ENCODE measurements around the gene GPR65. TPM values are rescaled to one million over a fixed set of nuclear protein-coding genes. Genes with fewer than 3 reads are reported as not detected.

Gene GPR65, protein sequence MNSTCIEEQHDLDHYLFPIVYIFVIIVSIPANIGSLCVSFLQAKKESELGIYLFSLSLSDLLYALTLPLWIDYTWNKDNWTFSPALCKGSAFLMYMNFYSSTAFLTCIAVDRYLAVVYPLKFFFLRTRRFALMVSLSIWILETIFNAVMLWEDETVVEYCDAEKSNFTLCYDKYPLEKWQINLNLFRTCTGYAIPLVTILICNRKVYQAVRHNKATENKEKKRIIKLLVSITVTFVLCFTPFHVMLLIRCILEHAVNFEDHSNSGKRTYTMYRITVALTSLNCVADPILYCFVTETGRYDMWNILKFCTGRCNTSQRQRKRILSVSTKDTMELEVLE
- not detected in 5 replicates for total RNA-seq (2022; extraction: Qiagen RNA extraction)

DNA sequence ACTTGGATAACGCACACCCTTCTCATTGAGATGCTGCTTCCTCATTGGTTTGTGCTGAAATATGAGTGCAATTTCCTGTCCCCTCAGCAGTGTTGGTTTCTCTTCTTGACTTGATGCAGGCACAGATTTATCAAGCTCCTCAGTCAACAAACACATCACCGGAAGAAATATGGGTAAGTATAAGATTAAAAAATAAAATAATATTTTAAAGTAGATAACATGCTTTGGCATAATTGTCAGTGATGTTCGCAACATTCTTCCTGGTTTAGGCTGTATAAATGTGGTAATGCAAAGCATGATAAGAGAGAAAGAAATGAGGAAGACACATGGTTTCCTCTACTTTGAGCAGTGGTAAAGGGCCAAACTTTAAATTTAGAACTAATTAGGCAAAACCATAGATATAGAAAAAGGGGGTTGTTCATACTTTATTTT is at the start of gene GPR65:
Gene GPR65 (plus strand): TSS at position 86 of the 432 bp plus-strand sequence. CDS start 5,713 bp downstream, outside the sequence.

DNA sequence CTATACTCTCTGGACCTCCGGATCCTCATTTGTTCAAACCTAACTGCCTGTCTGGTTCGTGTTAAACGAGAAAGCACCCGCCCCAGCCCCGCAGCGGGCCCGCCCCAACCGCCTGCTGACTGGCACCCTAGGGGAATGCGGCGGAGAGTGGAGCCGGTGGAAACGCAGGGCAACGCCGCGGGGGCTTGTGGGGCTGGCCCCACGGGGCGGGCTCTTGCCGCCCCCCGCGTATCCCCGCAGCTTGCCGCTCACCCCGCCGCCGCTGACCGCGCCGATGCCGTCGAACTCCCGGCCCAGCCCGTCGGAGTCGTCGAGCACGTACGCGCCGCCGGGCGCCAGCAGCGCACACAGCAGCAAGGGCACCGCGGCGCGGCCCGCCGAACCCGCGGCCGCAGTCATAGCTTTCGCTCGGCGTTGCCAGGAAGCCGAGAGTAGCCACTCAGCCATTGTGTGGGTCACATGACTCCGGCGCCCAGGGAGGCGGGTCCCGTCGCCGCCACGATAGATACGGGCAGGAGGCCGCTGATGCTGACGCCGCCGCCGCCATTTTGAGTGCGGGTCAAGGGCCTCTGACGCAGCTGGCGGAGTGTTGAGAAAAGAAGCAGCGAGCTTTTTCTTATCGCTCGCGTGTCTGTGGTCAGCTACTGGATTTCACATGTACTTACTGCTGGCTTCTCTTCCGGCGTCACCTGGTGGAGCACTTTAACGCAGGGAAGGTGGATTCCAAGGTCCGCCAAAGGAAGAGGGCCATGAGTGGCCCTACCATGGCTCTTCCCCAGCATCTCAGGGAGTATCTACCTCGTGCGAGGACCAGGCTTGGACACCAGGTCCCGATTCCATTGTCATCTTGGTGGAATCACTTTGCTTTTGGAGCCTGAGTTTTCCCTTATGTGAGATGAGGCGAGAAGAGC is 12.0 kb upstream of the GPR65 start, which contains the start of gene GALC:
Gene GALC (minus strand): TSS at position 465 of the 911 bp plus-strand sequence. CDS start 18 bp downstream, at position 447.

Other genes with a start within 250 kb of the GPR65 start
- gene GALC, start 12.0 kb upstream of the GPR65 start, total RNA-seq (2022; extraction: Qiagen RNA extraction): 10.2 to 13.8 TPM (median 12.8 TPM) in 5 replicates

All from A549 treated with Mapracorat at 1 μM for 4 hours (cell line).